ENCODE measurements around the gene CCNF.
A peak's percentile ranks its signal among the peaks of the same experiment; 100 is the strongest.

Gene CCNF

DNA sequence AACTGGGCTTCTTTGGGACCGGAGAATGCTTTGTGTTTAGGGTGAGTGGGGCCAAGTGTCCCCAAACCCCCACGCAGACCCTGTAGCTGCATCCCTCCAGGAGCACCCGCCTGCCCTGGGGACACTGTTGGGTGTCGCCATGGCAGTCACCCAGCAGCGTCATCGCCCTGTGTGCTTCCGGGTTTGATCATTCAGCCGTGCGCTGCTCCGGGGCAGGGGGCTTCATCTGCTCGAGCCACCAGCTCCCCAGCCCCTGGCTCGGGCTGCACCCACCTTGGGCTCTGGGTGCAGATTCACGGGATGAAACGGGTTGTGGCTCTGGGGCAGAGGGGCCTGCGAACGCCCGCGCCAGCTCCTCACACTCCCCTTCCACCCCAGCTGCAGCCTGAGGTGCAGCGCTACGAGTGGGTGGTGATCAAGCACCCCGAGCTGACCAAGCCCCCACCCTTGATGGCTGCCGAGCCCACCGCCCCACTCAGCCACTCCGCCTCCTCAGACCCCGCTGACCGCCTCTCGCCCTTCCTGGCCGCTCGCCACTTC lies 70.7 kb downstream of the CCNF start:
- Histone ChIP-seq H3K4me3 (ENCODE audit: control insufficient read depth in 1 of 7, extremely low read depth in 1 of 7, insufficient read depth in 4 of 7, low read depth in 2 of 7, low read length in 6 of 7) (no peak overlapping the region), H3K27ac (ENCODE audit: insufficient read depth in 1 of 2, low read depth in 1 of 2, low read length in 2 of 2, poor library complexity in 1 of 2, severe bottlenecking in 2 of 2) (no peak overlapping the region), H3K9me3 (ENCODE audit: control extremely low read depth in 1 of 5, control insufficient read depth in 4 of 5, insufficient read depth in 2 of 5, low read depth in 1 of 5, low read length in 4 of 5) (no peaks in the 10 kb centered on the region), H3K36me3 (ENCODE audit: control insufficient read depth in 4 of 4, insufficient read depth in 4 of 4, low read length in 3 of 4) (peaks cover 0 to 56% (median 33%) of the 10 kb centered on the region in 4 experiments), H3K4me1 (ENCODE audit: control extremely low read depth in 1 of 4, control insufficient read depth in 4 of 4, insufficient read depth in 4 of 4, low read length in 3 of 4) (peaks cover 0 to 22% (median 18%) of the 10 kb centered on the region in 4 experiments), H3K27me3 (replicated peaks in 2 of 5; ENCODE audit: control insufficient read depth in 4 of 5, insufficient read depth in 5 of 5, low read length in 4 of 5) (no peaks in the 10 kb centered on the region)
- ChIA-PET POLR2A (no interaction called here), CTCF (interaction anchor here (0.8 to 4.2 kb wide), 10 partner anchors 10 to 492 kb away, joined by 3 to 42 read pairs (median 5); partner anchors contain the start of genes CCNF, TBC1D24 and TEDC2)
- DNase-seq: no peak
- WGBS (ENCODE audit: insufficient coverage): 93% methylated on average over 29 of the region's 29 CpGs

DNA sequence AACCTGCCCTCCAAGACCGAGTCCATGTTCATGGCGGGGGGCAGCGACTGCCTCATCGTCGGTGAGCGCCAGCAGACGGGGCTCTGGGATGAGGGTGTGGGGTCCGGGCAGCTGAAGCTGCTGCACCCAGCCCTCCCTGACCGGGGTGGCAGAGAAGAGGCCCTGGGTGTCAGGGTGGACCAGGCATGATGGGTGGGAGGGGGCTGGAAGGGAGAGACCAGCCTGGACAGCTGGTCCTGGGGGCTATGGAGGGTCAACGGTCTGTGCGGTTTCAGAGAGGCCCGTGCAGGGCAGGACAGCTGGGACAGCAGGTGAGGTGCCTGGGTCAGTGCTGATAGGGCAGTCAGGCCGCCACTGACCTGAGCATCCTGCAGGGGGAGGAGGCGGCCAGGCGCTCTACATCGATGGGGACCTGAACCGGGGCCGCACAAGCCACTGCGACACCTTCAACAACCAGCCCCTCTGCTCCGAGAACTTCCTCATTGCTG lies 71.2 kb downstream of the CCNF start:
- Histone ChIP-seq H3K27me3 (replicated peaks in 2 of 5; ENCODE audit: control insufficient read depth in 4 of 5, insufficient read depth in 5 of 5, low read length in 4 of 5) (no peaks in the 10 kb centered on the region), H3K27ac (ENCODE audit: insufficient read depth in 1 of 2, low read depth in 1 of 2, low read length in 2 of 2, poor library complexity in 1 of 2, severe bottlenecking in 2 of 2) (no peak overlapping the region), H3K9me3 (ENCODE audit: control extremely low read depth in 1 of 5, control insufficient read depth in 4 of 5, insufficient read depth in 2 of 5, low read depth in 1 of 5, low read length in 4 of 5) (no peaks in the 10 kb centered on the region), H3K36me3 (ENCODE audit: control insufficient read depth in 4 of 4, insufficient read depth in 4 of 4, low read length in 3 of 4) (peaks cover 0 to 56% (median 33%) of the 10 kb centered on the region in 4 experiments), H3K4me1 (ENCODE audit: control extremely low read depth in 1 of 4, control insufficient read depth in 4 of 4, insufficient read depth in 4 of 4, low read length in 3 of 4) (peaks cover 0 to 22% (median 18%) of the 10 kb centered on the region in 4 experiments), H3K4me3 (ENCODE audit: control insufficient read depth in 1 of 7, extremely low read depth in 1 of 7, insufficient read depth in 4 of 7, low read depth in 2 of 7, low read length in 6 of 7) (no peak overlapping the region)
- ChIA-PET POLR2A (interaction anchor here (1.4 kb wide), 1 partner anchor 345 kb away, joined by 3 read pairs; the partner anchor contains the start of gene TRAF7), CTCF (interaction anchor here (0.6 to 4.2 kb wide), 18 partner anchors 9 to 493 kb away, joined by 3 to 42 read pairs (median 6); partner anchors contain the start of genes AMDHD2, ATP6V0C, CCNF and TBC1D24)
- 90% methylated on average over 12 of the region's 20 CpGs for WGBS (ENCODE audit: insufficient coverage)
- DNase-seq: no peak

DNA sequence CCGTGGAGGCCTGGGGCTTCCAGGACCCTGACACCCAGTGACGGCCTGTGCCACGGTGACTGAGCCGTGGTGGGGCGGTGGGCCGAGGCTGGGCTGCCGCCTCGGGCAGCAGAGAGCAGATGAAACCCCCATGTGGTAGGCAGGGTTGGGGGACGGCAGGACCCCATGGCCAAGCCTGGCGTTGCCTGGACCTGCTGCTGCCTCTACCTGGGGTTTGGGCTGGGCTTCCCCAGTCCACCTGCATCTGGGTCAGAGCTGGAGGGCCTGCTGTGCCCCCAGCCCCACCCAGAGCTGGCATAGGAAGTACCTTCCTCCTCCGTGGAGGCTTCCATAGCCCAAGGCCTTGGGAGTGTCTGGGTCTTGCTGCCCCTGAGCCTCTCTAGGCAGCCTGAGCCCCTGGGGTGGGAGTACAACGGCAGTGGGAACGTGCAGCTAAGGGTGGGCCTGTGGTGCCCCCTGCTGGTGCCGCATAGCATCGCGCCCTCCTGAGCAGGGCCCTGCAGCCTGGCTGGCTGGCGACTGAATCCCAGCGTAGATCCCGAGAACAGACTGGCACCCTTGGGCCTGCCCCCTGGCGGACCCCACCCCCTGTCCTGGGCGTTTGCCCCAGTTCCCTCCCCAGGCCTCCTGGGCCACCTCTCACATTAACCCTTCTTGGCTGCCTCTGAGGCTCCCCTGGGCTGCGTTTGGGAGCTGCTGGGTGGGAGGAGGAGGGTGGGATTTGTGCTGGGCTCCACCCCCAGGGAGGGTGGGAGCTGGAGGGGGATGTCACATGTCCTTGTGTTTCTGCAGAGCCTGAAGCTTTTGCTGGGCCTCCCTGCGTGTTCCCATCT lies 71.9 kb downstream of the CCNF start:
- Histone ChIP-seq H3K9me3 (ENCODE audit: control extremely low read depth in 1 of 5, control insufficient read depth in 4 of 5, insufficient read depth in 2 of 5, low read depth in 1 of 5, low read length in 4 of 5) (no peaks in the 10 kb centered on the region), H3K36me3 (ENCODE audit: control insufficient read depth in 4 of 4, insufficient read depth in 4 of 4, low read length in 3 of 4) (peaks cover 0 to 52% (median 30%) of the 10 kb centered on the region in 4 experiments), H3K27me3 (replicated peaks in 2 of 5; ENCODE audit: control insufficient read depth in 4 of 5, insufficient read depth in 5 of 5, low read length in 4 of 5) (no peaks in the 10 kb centered on the region), H3K4me3 (ENCODE audit: control insufficient read depth in 1 of 7, extremely low read depth in 1 of 7, insufficient read depth in 4 of 7, low read depth in 2 of 7, low read length in 6 of 7) (peak overlapping the region in 4 of 7 experiments; percentile 10 to 68 (median 54)), H3K4me1 (ENCODE audit: control extremely low read depth in 1 of 4, control insufficient read depth in 4 of 4, insufficient read depth in 4 of 4, low read length in 3 of 4) (peaks cover 0 to 25% (median 18%) of the 10 kb centered on the region in 4 experiments), H3K27ac (ENCODE audit: insufficient read depth in 1 of 2, low read depth in 1 of 2, low read length in 2 of 2, poor library complexity in 1 of 2, severe bottlenecking in 2 of 2) (no peak overlapping the region)
- 36% methylated on average over 16 of the region's 23 CpGs for WGBS (ENCODE audit: insufficient coverage)
- POLR2A ChIA-PET: interaction anchor here (0.6 to 1.4 kb wide), 5 partner anchors 14 to 1853 kb away, joined by 3 to 4 read pairs (median 3); partner anchors contain the start of gene TRAF7
- CTCF ChIA-PET: interaction anchor here (0.6 to 4.2 kb wide), 25 partner anchors 9 to 493 kb away, joined by 3 to 42 read pairs (median 5); partner anchors contain the start of genes ABCA3, AMDHD2, ATP6V0C and CCNF
- DNase-seq: peak; percentile 82 to 91 (median 89)

DNA sequence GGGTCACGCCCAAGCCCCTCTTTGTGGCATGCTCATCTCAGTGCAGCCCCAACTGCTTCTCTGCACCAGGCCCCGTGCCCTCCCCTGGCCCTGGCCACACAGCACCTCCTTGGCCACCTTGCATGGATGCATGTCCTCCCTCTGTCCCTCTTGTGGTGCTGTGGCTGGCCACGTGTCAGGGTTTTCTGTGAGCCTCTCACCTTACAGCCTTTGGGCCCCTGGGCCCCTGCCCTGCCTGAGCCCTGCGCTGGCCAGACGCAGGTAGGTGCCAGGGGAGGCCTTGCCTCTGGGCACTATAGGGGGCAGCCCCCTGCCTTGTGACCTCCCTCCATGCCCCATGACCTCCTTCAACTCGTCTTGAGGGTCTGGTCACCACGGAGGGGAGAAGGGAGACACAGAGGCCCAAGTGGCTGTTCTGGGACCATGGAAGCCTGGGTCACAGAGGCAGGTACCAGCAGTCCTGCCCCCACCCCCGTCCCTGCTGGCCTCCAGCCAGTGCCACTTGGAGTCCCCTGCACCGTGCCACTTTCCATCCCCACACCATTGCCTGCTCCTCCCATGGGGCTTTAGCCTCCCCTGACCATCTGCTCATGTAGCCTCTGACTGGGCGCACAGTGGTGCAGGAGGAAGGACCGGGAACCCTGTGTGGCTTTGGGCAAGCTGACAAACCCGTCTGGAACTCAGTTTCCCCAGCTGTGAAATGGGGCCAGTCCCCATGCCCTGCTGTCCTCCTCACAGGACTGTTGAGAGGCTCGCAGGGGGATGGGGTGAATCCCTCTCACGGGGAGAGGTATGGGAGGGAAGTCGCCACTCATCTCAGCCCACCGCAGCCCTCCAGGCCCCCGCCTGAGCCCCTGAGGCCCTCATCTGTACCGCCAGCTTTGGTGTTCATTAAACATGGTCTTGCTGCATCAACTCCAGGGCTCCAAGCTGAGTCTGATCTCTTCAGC lies 73.0 kb downstream of the CCNF start:
- POLR2A ChIA-PET: interaction anchor here (0.6 to 1.4 kb wide), 3 partner anchors 13 to 347 kb away, joined by 3 to 4 read pairs (median 3); partner anchors contain the start of gene TRAF7
- peaks cover 3 to 35% (median 25%) of the 10 kb centered on the region in 4 experiments for H3K4me1 ChIP-seq (ENCODE audit: control extremely low read depth in 1 of 4, control insufficient read depth in 4 of 4, insufficient read depth in 4 of 4, low read length in 3 of 4)
- no peaks in the 10 kb centered on the region for H3K9me3 ChIP-seq (ENCODE audit: control extremely low read depth in 1 of 5, control insufficient read depth in 4 of 5, insufficient read depth in 2 of 5, low read depth in 1 of 5, low read length in 4 of 5)
- no peaks in the 10 kb centered on the region for H3K27me3 ChIP-seq (replicated peaks in 2 of 5; ENCODE audit: control insufficient read depth in 4 of 5, insufficient read depth in 5 of 5, low read length in 4 of 5)
- no peak overlapping the region for H3K4me3 ChIP-seq (ENCODE audit: control insufficient read depth in 1 of 7, extremely low read depth in 1 of 7, insufficient read depth in 4 of 7, low read depth in 2 of 7, low read length in 6 of 7)
- WGBS (ENCODE audit: insufficient coverage): 82% methylated on average over 12 of the region's 18 CpGs
- peak in 1 of 3 donors; percentile 22 for DNase-seq
- H3K27ac ChIP-seq (ENCODE audit: insufficient read depth in 1 of 2, low read depth in 1 of 2, low read length in 2 of 2, poor library complexity in 1 of 2, severe bottlenecking in 2 of 2): no peak overlapping the region
- CTCF ChIA-PET: interaction anchor here (0.6 to 4.2 kb wide), 23 partner anchors 10 to 308 kb away, joined by 3 to 42 read pairs (median 5); partner anchors contain the start of genes ABCA3, AMDHD2, ATP6V0C and CCNF
- H3K36me3 ChIP-seq (ENCODE audit: control insufficient read depth in 4 of 4, insufficient read depth in 4 of 4, low read length in 3 of 4): peaks cover 0 to 42% (median 20%) of the 10 kb centered on the region in 4 experiments

DNA sequence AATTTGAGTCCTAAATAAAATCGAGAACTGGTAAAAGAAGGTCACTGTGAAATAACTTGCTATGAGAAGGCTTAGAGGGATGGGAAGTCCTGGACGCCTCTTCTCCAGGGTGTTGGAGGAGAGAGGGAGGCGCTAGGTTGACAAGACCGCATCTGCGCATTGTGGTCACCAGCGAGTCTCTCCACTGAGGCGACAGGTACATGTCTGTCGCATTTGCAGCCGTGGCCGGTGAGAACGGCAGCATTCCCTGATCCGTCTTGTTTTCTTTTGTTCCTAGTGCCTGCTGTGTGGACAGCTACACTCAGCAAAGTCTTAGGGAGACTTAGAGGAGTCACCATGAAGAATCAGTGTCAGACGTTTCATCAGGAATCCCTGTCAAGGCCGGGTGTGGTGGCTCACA lies 76.4 kb downstream of the CCNF start:
- Histone ChIP-seq H3K4me1 (ENCODE audit: control extremely low read depth in 1 of 4, control insufficient read depth in 4 of 4, insufficient read depth in 4 of 4, low read length in 3 of 4) (peaks cover 3 to 69% (median 58%) of the 10 kb centered on the region in 4 experiments), H3K27me3 (replicated peaks in 2 of 5; ENCODE audit: control insufficient read depth in 4 of 5, insufficient read depth in 5 of 5, low read length in 4 of 5) (no peaks in the 10 kb centered on the region), H3K27ac (ENCODE audit: insufficient read depth in 1 of 2, low read depth in 1 of 2, low read length in 2 of 2, poor library complexity in 1 of 2, severe bottlenecking in 2 of 2) (no peak overlapping the region), H3K9me3 (ENCODE audit: control extremely low read depth in 1 of 5, control insufficient read depth in 4 of 5, insufficient read depth in 2 of 5, low read depth in 1 of 5, low read length in 4 of 5) (no peaks in the 10 kb centered on the region), H3K4me3 (ENCODE audit: control insufficient read depth in 1 of 7, extremely low read depth in 1 of 7, insufficient read depth in 4 of 7, low read depth in 2 of 7, low read length in 6 of 7) (no peak overlapping the region), H3K36me3 (ENCODE audit: control insufficient read depth in 4 of 4, insufficient read depth in 4 of 4, low read length in 3 of 4) (peaks cover 0 to 8% (median 2%) of the 10 kb centered on the region in 4 experiments)
- POLR2A ChIA-PET: no interaction called here
- no peak for DNase-seq
- CTCF ChIA-PET: no interaction called here
- 97% methylated on average over 12 of the region's 14 CpGs for WGBS (ENCODE audit: insufficient coverage)

DNA sequence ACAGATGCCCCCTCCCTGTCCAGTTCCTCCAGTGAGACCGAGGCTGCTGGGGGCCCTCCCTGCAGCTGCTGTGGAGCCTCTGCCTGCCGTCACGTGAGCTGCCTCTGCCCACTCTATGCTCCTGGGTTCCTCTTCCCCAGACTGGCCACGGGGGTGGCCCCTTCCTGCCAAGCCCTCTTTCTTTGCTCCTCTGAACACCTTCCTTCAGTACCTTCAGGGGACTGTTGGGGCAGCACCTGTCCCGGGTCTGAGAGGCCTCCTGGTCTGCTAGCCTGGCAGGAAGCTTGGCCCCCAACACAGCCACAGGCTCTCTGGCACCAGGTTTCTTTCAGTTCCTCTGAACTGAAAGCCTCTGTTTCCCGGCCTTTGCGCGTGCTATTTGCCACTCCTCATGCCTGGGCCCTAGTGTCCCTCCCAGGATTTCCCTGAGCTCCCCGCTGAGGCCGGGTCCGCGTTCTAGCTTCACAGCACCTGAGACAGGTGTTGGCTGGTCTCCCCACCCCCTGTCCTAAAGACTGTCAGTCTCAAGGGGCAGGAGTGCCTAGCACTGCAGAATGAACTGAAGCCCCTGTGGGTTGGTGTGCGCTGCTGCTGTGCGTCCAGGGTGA lies 77.9 kb downstream of the CCNF start:
- 15% methylated on average over 14 of the region's 14 CpGs for WGBS (ENCODE audit: insufficient coverage)
- H3K27ac ChIP-seq (ENCODE audit: insufficient read depth in 1 of 2, low read depth in 1 of 2, low read length in 2 of 2, poor library complexity in 1 of 2, severe bottlenecking in 2 of 2): peak overlapping the region in 1 of 2 experiments; percentile 59
- ChIA-PET CTCF (interaction anchor here (0.9 to 1.6 kb wide), 5 partner anchors 8 to 71 kb away, joined by 3 to 5 read pairs (median 3); partner anchors contain the start of gene AMDHD2), POLR2A (interaction anchor here (0.6 to 1.9 kb wide), 4 partner anchors 13 to 171 kb away, joined by 3 to 6 read pairs (median 3); partner anchors contain the start of genes AMDHD2 and CEMP1)
- peaks cover 0 to 3% (median under 1%) of the 10 kb centered on the region in 4 experiments for H3K36me3 ChIP-seq (ENCODE audit: control insufficient read depth in 4 of 4, insufficient read depth in 4 of 4, low read length in 3 of 4)
- peaks cover 3 to 72% (median 61%) of the 10 kb centered on the region in 4 experiments for H3K4me1 ChIP-seq (ENCODE audit: control extremely low read depth in 1 of 4, control insufficient read depth in 4 of 4, insufficient read depth in 4 of 4, low read length in 3 of 4)
- peak overlapping the region in 5 of 7 experiments; percentile 15 to 52 (median 36) for H3K4me3 ChIP-seq (ENCODE audit: control insufficient read depth in 1 of 7, extremely low read depth in 1 of 7, insufficient read depth in 4 of 7, low read depth in 2 of 7, low read length in 6 of 7)
- peak; percentile 54 to 85 (median 74) for DNase-seq
- no peaks in the 10 kb centered on the region for H3K9me3 ChIP-seq (ENCODE audit: control extremely low read depth in 1 of 5, control insufficient read depth in 4 of 5, insufficient read depth in 2 of 5, low read depth in 1 of 5, low read length in 4 of 5)
- no peaks in the 10 kb centered on the region for H3K27me3 ChIP-seq (replicated peaks in 2 of 5; ENCODE audit: control insufficient read depth in 4 of 5, insufficient read depth in 5 of 5, low read length in 4 of 5)

Measured in common myeloid progenitor, CD34-positive (primary cell).